GM19035 (cell line): ENCODE results near the gene KIRREL3.

ENCODE experiments used
- ATAC-seq: cut with Tn5 transposase; IDR thresholded peaks from one replicate; pipeline ENCODE4 v1.9.1; 2021; ENCODE audit not compliant: unreplicated experiment

KIRREL3 gene

GRCh38 chr11:126797457-126798169 is 203.0 kb downstream of the KIRREL3 start:
- no peak for ATAC-seq

- ATAC-seq = no peak
Observed at GRCh38 chr11:126793596-126793995, 207.0 kb downstream of the KIRREL3 start.

GRCh38 chr11:126791991-126792390 is 208.6 kb downstream of the KIRREL3 start:
- ATAC-seq = no peak

GRCh38 chr11:126791446-126791845 is 209.1 kb downstream of the KIRREL3 start:
- ATAC-seq = no peak

- no peak for ATAC-seq
Observed at GRCh38 chr11:126790550-126791081, 210.0 kb downstream of the KIRREL3 start.

GRCh38 chr11:126782810-126783209 is 217.8 kb downstream of the KIRREL3 start:
- no peak for ATAC-seq

- ATAC-seq = no peak
Observed at GRCh38 chr11:126781942-126782341, 218.6 kb downstream of the KIRREL3 start.

GRCh38 chr11:126776119-126776518 is 224.5 kb downstream of the KIRREL3 start:
- ATAC-seq = no peak

- ATAC-seq = no peak
Observed at GRCh38 chr11:126772267-126772666, 228.3 kb downstream of the KIRREL3 start.

GRCh38 chr11:126768702-126769101 is 231.9 kb downstream of the KIRREL3 start:
- no peak for ATAC-seq

GRCh38 chr11:126766440-126766839 is 234.1 kb downstream of the KIRREL3 start:
- ATAC-seq = no peak

GRCh38 chr11:126765196-126765595 is 235.4 kb downstream of the KIRREL3 start:
- no peak for ATAC-seq

- no peak for ATAC-seq
Observed at GRCh38 chr11:126764231-126764630, 236.3 kb downstream of the KIRREL3 start.

- no peak for ATAC-seq
Observed at GRCh38 chr11:126756855-126757254, 243.7 kb downstream of the KIRREL3 start.

- no peak for ATAC-seq
Observed at GRCh38 chr11:126756421-126756820, 244.1 kb downstream of the KIRREL3 start.

- no peak for ATAC-seq
Observed at GRCh38 chr11:126755526-126755925, 245.0 kb downstream of the KIRREL3 start.

- ATAC-seq = no peak
Observed at GRCh38 chr11:126754591-126755426, 245.8 kb downstream of the KIRREL3 start.

- no peak for ATAC-seq
Observed at GRCh38 chr11:126753990-126754389, 246.6 kb downstream of the KIRREL3 start.

GRCh38 chr11:126751242-126751641 is 249.3 kb downstream of the KIRREL3 start:
- ATAC-seq = no peak

GRCh38 chr11:126748793-126749192 is 251.8 kb downstream of the KIRREL3 start:
- no peak for ATAC-seq

- ATAC-seq = no peak
Observed at GRCh38 chr11:126748100-126748791, 252.3 kb downstream of the KIRREL3 start.
